A673 (cell line): Measurements from ENCODE around the gene RERE. TPM values are rescaled to one million over a fixed set of nuclear protein-coding genes. Genes with fewer than 3 reads are reported as not detected.

Source experiments
- BruUV-seq: library from RNA; stranded (reverse); fragments of 400-500 nt; replicated peaks from 2 replicates; lab custom pipeline; 2021; lab: Mats Ljungman, UMichigan
- CTCF ChIA-PET: fragments of 300-600 bp; sonication (Branson Sonifier 250); formaldehyde crosslinking; loops from one replicate; lab custom pipeline; 2022; ENCODE audit warnings: antibody characterized with exemption; lab: Charles Lee
- POLR2A ChIA-PET: fragments of 300-600 bp; sonication (Branson Sonifier 250); formaldehyde crosslinking; loops from one replicate; lab custom pipeline; 2022; ENCODE audit warnings: antibody characterized with exemption; ENCODE audit not compliant: low non-redundant PET; lab: Charles Lee
- DNase-seq: peaks from one replicate; pipeline ENCODE4 v3.0.0-alpha.2; 2015; ENCODE audit warnings: low spot score
- H3K27ac ChIP-seq: fragments of 200-600 bp; sonication (generic); 2 replicates; pipeline ENCODE4 v1.5.1; 2016; ENCODE audit warnings: mixed run types, low read depth, mild to moderate bottlenecking, mixed read lengths, antibody characterized with exemption, low read length; ENCODE audit not compliant: poor library complexity, severe bottlenecking
- H3K27me3 ChIP-seq: fragments of 200-600 bp; sonication (generic); replicated peaks from 2 replicates; pipeline ENCODE4 v1.6.1; 2017; ENCODE audit warnings: mixed run types, low read depth, mild to moderate bottlenecking, mixed read lengths, antibody characterized with exemption, low read length; ENCODE audit not compliant: insufficient read depth, poor library complexity
- H3K36me3 ChIP-seq: fragments of 200-600 bp; sonication (generic); 2 replicates; pipeline ENCODE4 v1.6.1; 2016; ENCODE audit warnings: mixed run types, mild to moderate bottlenecking, mixed read lengths, antibody characterized with exemption, low read length; ENCODE audit not compliant: insufficient read depth, poor library complexity, severe bottlenecking
- H3K4me1 ChIP-seq: fragments of 200-600 bp; sonication (generic); 2 replicates; pipeline ENCODE4 v1.6.1; 2017; ENCODE audit warnings: mixed run types, mild to moderate bottlenecking, mixed read lengths, antibody characterized with exemption, low read length; ENCODE audit not compliant: insufficient read depth, poor library complexity, severe bottlenecking
- H3K4me3 ChIP-seq: fragments of 200-600 bp; sonication (generic); 2 replicates; pipeline ENCODE4 v1.5.1; 2016; ENCODE audit warnings: low read depth, mixed run types, mild to moderate bottlenecking, mixed read lengths, low read length; ENCODE audit not compliant: poor library complexity, severe bottlenecking
- H3K9me3 ChIP-seq: fragments of 200-600 bp; sonication (generic); 2 replicates; pipeline ENCODE4 v1.6.1; 2016; ENCODE audit warnings: mixed run types, low read depth, mild to moderate bottlenecking, mixed read lengths, antibody characterized with exemption, low read length; ENCODE audit not compliant: poor library complexity, severe bottlenecking
- EZH2 ChIP-seq: fragments of 200-600 bp; sonication (generic); IDR thresholded peaks from 2 replicates; pipeline ENCODE4 v1.6.1; 2017; ENCODE audit warnings: borderline replicate concordance, low read depth, mild to moderate bottlenecking, mixed read lengths, antibody characterized with exemption, low read length; ENCODE audit not compliant: poor library complexity, severe bottlenecking
- intact Hi-C: fragments of 100-400 bp; cut with micrococcal nuclease; formaldehyde crosslinking; loops from one replicate; pipeline ENCODE4 v1.10.0; 2022; ENCODE audit not compliant: unreplicated experiment
- total RNA-seq: library from RNA; stranded (reverse); gene quantifications from 2 replicates; pipeline ENCODE4 v1.2.3, GENCODE V29; 2021
- TF ChIP-seq, protein P1 (sequence below): fragments of 300-800, 200-600 bp; sonication (generic); conservative IDR thresholded peaks from 2 replicates; pipeline ENCODE4 v1.5.1; 2017; ENCODE audit warnings: low read depth, mild to moderate bottlenecking, antibody characterized with exemption, low read length, moderate library complexity, mixed read lengths

RERE gene
- total RNA-seq, 1 experiment from 2014 or later = 188 TPM

GRCh38 chr1:8431784-8432183 lies 385.7 kb downstream of the RERE start:
- intact Hi-C loops = no loop called here
- Histone ChIP-seq H3K36me3 (no peaks in the 10 kb centered on the region), H3K4me3 (no peak overlapping the region), H3K4me1 (peaks cover 17% of the 10 kb centered on the region), H3K27me3 (no peaks in the 10 kb centered on the region), H3K27ac (no peak overlapping the region), H3K9me3 (no peaks in the 10 kb centered on the region)
- DNase-seq = no peak
- no TSS peak for BruUV-seq
- ChIA-PET CTCF (no interaction called here), POLR2A (no interaction called here)
- TF ChIP-seq, protein P1, sequence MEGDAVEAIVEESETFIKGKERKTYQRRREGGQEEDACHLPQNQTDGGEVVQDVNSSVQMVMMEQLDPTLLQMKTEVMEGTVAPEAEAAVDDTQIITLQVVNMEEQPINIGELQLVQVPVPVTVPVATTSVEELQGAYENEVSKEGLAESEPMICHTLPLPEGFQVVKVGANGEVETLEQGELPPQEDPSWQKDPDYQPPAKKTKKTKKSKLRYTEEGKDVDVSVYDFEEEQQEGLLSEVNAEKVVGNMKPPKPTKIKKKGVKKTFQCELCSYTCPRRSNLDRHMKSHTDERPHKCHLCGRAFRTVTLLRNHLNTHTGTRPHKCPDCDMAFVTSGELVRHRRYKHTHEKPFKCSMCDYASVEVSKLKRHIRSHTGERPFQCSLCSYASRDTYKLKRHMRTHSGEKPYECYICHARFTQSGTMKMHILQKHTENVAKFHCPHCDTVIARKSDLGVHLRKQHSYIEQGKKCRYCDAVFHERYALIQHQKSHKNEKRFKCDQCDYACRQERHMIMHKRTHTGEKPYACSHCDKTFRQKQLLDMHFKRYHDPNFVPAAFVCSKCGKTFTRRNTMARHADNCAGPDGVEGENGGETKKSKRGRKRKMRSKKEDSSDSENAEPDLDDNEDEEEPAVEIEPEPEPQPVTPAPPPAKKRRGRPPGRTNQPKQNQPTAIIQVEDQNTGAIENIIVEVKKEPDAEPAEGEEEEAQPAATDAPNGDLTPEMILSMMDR = no peak
- TF ChIP-seq EZH2 = no peak

DNA sequence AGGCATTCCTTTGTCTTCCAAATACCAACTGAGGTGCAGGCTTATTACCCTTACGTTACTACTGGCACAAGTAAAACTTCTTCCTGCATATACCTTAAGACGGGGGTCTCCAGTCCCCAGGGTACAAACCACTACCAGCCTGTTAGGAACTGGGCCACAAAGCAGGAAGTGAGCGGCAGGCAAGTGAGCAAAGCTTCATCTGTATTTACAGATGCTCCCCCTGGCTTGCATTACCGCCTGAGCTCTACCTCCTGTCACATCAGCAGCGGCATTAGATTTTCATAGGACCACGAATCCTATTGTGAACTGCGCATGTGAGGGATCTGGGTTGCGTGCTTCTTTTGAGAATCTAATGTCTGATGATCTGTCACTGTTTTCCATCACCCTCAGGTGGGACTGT lies 386.4 kb downstream of the RERE start:
- no TSS peak for BruUV-seq
- H3K4me1 ChIP-seq = peaks cover 17% of the 10 kb centered on the region
- POLR2A ChIA-PET = no interaction called here
- CTCF ChIA-PET = no interaction called here
- no peaks in the 10 kb centered on the region for H3K9me3 ChIP-seq
- H3K27ac ChIP-seq = no peak overlapping the region
- DNase-seq = no peak
- intact Hi-C loops = no loop called here
- no peak overlapping the region for H3K4me3 ChIP-seq
- TF ChIP-seq, protein P1 = peak; percentile 26; the same call in 1 of the 2 replicates
- no peak for TF ChIP-seq EZH2
- H3K27me3 ChIP-seq = no peaks in the 10 kb centered on the region
- no peaks in the 10 kb centered on the region for H3K36me3 ChIP-seq

DNA sequence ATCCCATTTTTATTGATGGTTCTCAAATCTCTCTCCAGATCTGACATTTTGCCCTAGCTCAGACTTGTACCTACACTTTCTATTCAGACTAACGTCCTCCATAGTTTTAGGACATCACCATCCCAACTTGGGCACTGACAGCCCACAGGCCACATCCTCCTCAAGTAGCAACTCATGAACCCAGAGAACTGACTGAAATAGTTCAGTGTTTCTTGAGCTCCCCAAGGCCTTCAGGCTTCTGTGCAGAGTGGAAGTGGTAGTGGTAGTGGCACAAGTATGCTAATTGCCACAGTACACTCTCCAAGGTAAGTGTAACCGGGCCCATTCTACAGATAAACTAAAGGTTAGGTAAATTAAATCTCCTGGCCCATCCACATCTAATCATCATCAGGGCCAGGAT lies 387.0 kb downstream of the RERE start:
- CTCF ChIA-PET = no interaction called here
- Histone ChIP-seq H3K4me1 (peaks cover 17% of the 10 kb centered on the region), H3K9me3 (no peaks in the 10 kb centered on the region), H3K36me3 (no peaks in the 10 kb centered on the region), H3K4me3 (no peak overlapping the region), H3K27me3 (no peaks in the 10 kb centered on the region), H3K27ac (no peak overlapping the region)
- no TSS peak for BruUV-seq
- no peak for DNase-seq
- TF ChIP-seq EZH2 = no peak
- TF ChIP-seq, protein P1 = no peak
- POLR2A ChIA-PET = interaction anchor here (0.7 kb wide), 1 partner anchor 11 kb away, joined by 4 read pairs; no protein-coding TSS in a partner anchor
- intact Hi-C loops = no loop called here
